Measurements from ENCODE around the gene MGAT4D. TPM values are rescaled to one million over a fixed set of nuclear protein-coding genes. Genes with fewer than 3 reads are reported as not detected.
"Not testable (repeated sequence)": the region's sequence is repeated elsewhere in the genome, so short reads cannot be mapped to it uniquely, and the experiment has no call there.

The MGAT4D gene
- total and polyA plus RNA-seq, 7 donors: not detected

DNA sequence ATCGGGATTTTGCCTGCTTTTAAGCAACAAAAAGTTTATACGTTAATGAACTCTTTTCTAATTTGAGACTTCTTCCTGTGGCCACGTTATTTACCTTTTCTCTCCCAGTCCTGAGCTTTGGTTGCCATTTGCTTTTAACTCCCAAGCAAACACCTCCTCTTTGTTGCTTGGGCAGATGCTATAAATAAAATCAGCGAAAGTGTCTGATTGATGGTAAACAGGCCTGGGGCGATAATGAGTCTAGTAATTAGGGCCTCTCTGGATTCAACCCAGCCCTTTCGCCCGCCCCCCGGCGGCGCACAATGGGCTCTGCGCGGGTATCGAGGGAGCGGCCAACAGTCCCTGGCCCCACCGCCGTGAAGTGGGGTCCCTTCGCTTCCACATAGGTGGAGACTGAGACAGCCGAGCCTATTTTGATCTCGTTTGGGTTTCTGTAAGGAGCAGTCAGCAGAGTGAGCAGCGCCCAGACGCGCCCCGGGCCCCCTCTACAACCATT, 71.4 kb downstream of the MGAT4D start:
- TF ChIP-seq EP300 (IDR thresholded peaks at IDR 0.05): no peak
- TF ChIP-seq POLR2AphosphoS5 (IDR thresholded peaks at IDR 0.05): no peak
- TF ChIP-seq POLR2A (IDR thresholded peaks at IDR 0.05): no peak
- TF ChIP-seq, protein P1, sequence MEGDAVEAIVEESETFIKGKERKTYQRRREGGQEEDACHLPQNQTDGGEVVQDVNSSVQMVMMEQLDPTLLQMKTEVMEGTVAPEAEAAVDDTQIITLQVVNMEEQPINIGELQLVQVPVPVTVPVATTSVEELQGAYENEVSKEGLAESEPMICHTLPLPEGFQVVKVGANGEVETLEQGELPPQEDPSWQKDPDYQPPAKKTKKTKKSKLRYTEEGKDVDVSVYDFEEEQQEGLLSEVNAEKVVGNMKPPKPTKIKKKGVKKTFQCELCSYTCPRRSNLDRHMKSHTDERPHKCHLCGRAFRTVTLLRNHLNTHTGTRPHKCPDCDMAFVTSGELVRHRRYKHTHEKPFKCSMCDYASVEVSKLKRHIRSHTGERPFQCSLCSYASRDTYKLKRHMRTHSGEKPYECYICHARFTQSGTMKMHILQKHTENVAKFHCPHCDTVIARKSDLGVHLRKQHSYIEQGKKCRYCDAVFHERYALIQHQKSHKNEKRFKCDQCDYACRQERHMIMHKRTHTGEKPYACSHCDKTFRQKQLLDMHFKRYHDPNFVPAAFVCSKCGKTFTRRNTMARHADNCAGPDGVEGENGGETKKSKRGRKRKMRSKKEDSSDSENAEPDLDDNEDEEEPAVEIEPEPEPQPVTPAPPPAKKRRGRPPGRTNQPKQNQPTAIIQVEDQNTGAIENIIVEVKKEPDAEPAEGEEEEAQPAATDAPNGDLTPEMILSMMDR (IDR thresholded peaks at IDR 0.05): no peak
- WGBS, 2 donors: 9 to 12% methylated on average over 23 of the region's 23 CpGs
- peaks cover 0 to 17% (median 15%) of the 10 kb centered on the region in 4 donors for H3K4me1 ChIP-seq
- H3K4me3 ChIP-seq: peak overlapping the region; percentile 47 to 64 (median 62)
- H3K27ac ChIP-seq: peak overlapping the region; percentile 56 to 65 (median 62)
- intact Hi-C loops (cut with DNase I): loop anchor here (2.0 kb wide), 1 partner anchor 52 kb away; no protein-coding TSS in a partner anchor
- no peaks in the 10 kb centered on the region for H3K27me3 ChIP-seq
- no peak for DNase-seq
- H3K36me3 ChIP-seq: no peaks in the 10 kb centered on the region
- H3K9me3 ChIP-seq: no peaks in the 10 kb centered on the region

DNA sequence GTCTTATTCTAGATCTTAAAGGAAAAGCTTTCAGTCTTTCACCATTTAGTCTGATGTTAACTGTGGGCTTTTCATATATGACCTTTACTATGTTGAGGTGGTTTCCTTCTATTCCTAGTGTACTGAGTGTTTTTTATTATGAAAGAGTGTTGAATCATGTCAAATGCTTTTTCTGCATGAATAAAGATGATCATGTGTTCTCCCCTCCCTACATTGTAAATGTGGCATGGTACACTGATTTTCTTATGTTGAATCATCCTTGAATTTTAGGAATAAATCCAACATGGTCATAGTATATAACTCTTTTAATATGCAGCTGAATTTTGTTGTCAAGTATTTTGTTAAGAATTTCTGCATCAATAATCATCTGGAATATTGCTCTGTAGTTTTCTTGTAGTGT, 75.0 kb downstream of the MGAT4D start:
- TF ChIP-seq EP300 (IDR thresholded peaks at IDR 0.05) (no peak), POLR2A (IDR thresholded peaks at IDR 0.05) (no peak), POLR2AphosphoS5 (IDR thresholded peaks at IDR 0.05) (no peak)
- TF ChIP-seq, protein P1 (IDR thresholded peaks at IDR 0.05): no peak
- no peaks in the 10 kb centered on the region for H3K9me3 ChIP-seq
- H3K4me3 ChIP-seq: no peak overlapping the region
- no peak for DNase-seq
- no peak overlapping the region for H3K27ac ChIP-seq
- no peaks in the 10 kb centered on the region for H3K27me3 ChIP-seq
- intact Hi-C loops (cut with DNase I): no loop called here
- H3K36me3 ChIP-seq: no peaks in the 10 kb centered on the region
- peaks cover 0 to 16% (median 14%) of the 10 kb centered on the region in 4 donors for H3K4me1 ChIP-seq

- H3K9me3 ChIP-seq; H3K4me1 ChIP-seq; intact Hi-C loops (cut with DNase I); H3K4me3 ChIP-seq; H3K36me3 ChIP-seq; H3K27me3 ChIP-seq; H3K27ac ChIP-seq; DNase-seq: not testable (repeated sequence)
- 87 to 92% methylated on average over 31 to 32 of the region's 32 CpGs for WGBS, 2 donors
Measured at GRCh38 chr4:140413130-140413969, 84.7 kb downstream of the MGAT4D start.

GRCh38 chr4:140408974-140409373, 89.1 kb downstream of the MGAT4D start:
- TF ChIP-seq POLR2A (IDR thresholded peaks at IDR 0.05) (no peak), POLR2AphosphoS5 (IDR thresholded peaks at IDR 0.05) (no peak), EP300 (IDR thresholded peaks at IDR 0.05) (no peak)
- TF ChIP-seq, protein P1 (IDR thresholded peaks at IDR 0.05): no peak
- intact Hi-C loops (cut with DNase I): no loop called here

DNA sequence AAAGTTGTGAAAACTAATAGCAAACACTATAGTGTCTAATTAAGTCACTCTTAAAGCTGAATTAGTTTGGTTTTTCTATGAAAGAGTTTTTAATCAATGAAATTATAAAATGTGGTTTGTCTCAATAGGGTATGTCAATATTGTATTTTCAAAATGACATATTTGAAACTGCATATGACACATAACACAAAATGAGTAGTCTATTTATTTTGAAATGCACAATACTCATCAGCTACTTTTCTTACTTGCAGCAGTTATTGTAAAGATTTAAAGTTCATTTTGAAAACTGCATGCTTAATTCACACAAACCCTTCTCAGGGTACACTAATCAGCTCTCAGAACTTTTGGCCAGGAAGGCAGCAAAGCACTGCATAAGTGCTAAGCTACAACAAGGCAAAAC, 91.8 kb downstream of the MGAT4D start:
- H3K9me3 ChIP-seq: no peaks in the 10 kb centered on the region
- no peak overlapping the region for H3K4me3 ChIP-seq
- intact Hi-C loops (cut with DNase I): no loop called here
- TF ChIP-seq POLR2AphosphoS5 (IDR thresholded peaks at IDR 0.05): no peak
- TF ChIP-seq, protein P1 (IDR thresholded peaks at IDR 0.05): no peak
- TF ChIP-seq POLR2A (IDR thresholded peaks at IDR 0.05): no peak
- no peak for TF ChIP-seq EP300 (IDR thresholded peaks at IDR 0.05)
- no peak for DNase-seq
- no peaks in the 10 kb centered on the region for H3K36me3 ChIP-seq
- no peaks in the 10 kb centered on the region for H3K4me1 ChIP-seq
- no peaks in the 10 kb centered on the region for H3K27me3 ChIP-seq
- no peak overlapping the region for H3K27ac ChIP-seq

More at GRCh38 chr4:140408974-140409373, 89.1 kb downstream of the MGAT4D start:
- no peaks in the 10 kb centered on the region for H3K9me3 ChIP-seq
- 87 to 90% methylated on average over 1 of the region's 1 CpG for WGBS, 2 donors
- no peak for DNase-seq
- no peaks in the 10 kb centered on the region for H3K36me3 ChIP-seq
- no peaks in the 10 kb centered on the region for H3K27me3 ChIP-seq
- no peak overlapping the region for H3K27ac ChIP-seq
- H3K4me3 ChIP-seq: no peak overlapping the region
- H3K4me1 ChIP-seq: no peaks in the 10 kb centered on the region
